ENCODE data around the gene THADA. TPM values are rescaled to one million over a fixed set of nuclear protein-coding genes. Genes with fewer than 3 reads are reported as not detected.

THADA gene
- polyA plus RNA-seq, 1 donor (not counting 4 experiments of a cell fraction or from before 2014, with no cell fraction given), result 22.6 TPM

- Histone ChIP-seq H3K27ac (ENCODE audit: control insufficient read depth, insufficient read depth, low read length) (peak overlapping the region; percentile 65), H3K4me3 (ENCODE audit: control insufficient read depth in 2 of 3, extremely low read depth in 1 of 3, insufficient read depth in 2 of 3, low read depth in 1 of 3, low read length in 3 of 3) (no peak overlapping the region), H4K20me1 (ENCODE audit: control insufficient read depth, extremely low read depth, insufficient read depth, low read length) (no peaks in the 10 kb centered on the region), H3K4me1 (ENCODE audit: control insufficient read depth, extremely low read depth, insufficient read depth, low read length) (peaks cover 25% of the 10 kb centered on the region), H3K4me2 (ENCODE audit: control insufficient read depth, extremely low read depth, insufficient read depth, low read depth, low read length) (peak overlapping the region; percentile 63), H2AFZ (ENCODE audit: control insufficient read depth, low read length) (no peak overlapping the region), H3K9ac (ENCODE audit: control insufficient read depth, extremely low read depth, insufficient read depth, low read length) (no peak overlapping the region), H3K79me2 (ENCODE audit: control insufficient read depth, insufficient read depth, low read length) (no peaks in the 10 kb centered on the region), H3K9me3 (ENCODE audit: control insufficient read depth, low read depth, low read length) (no peaks in the 10 kb centered on the region), H3K9me1 (ENCODE audit: control insufficient read depth, extremely low read depth, insufficient read depth, low read length) (no peaks in the 10 kb centered on the region), H3K27me3 (ENCODE audit: control insufficient read depth, extremely low read depth, insufficient read depth, low read length) (no peaks in the 10 kb centered on the region), H3K36me3 (ENCODE audit: control insufficient read depth in 2 of 2, extremely low read depth in 1 of 2, insufficient read depth in 2 of 2, low read length in 2 of 2) (no peaks in the 10 kb centered on the region)
- DNase-seq (ENCODE audit: low read depth, low spot score), result peak; percentile 25
- FAIRE-seq, result no peak
- dilution Hi-C loops (cut with MboI; ENCODE audit: extremely low pct_ligation_motif_present, low sequenced_read_pairs), result no loop called here
- no peak for TF ChIP-seq CTCF (optimal IDR thresholded peaks at IDR 0.05 in 1 of 3, IDR thresholded peaks at IDR 0.05 in 1 of 3, conservative IDR thresholded peaks at IDR 0.05 in 1 of 3; ENCODE audit: extremely low read depth in 1 of 3, insufficient read depth in 2 of 3, low read length in 3 of 3)
- TF ChIP-seq EZH2 (IDR thresholded peaks at IDR 0.05; ENCODE audit: low read length), result no peak
Measured at GRCh38 chr2:43420389-43420801, 175.4 kb downstream of the THADA start.

- H3K9me1 ChIP-seq (ENCODE audit: control insufficient read depth, extremely low read depth, insufficient read depth, low read length), result no peaks in the 10 kb centered on the region
- H3K4me1 ChIP-seq (ENCODE audit: control insufficient read depth, extremely low read depth, insufficient read depth, low read length), result peaks cover 25% of the 10 kb centered on the region
- no peaks in the 10 kb centered on the region for H3K36me3 ChIP-seq (ENCODE audit: control insufficient read depth in 2 of 2, extremely low read depth in 1 of 2, insufficient read depth in 2 of 2, low read length in 2 of 2)
- no peaks in the 10 kb centered on the region for H4K20me1 ChIP-seq (ENCODE audit: control insufficient read depth, extremely low read depth, insufficient read depth, low read length)
- H3K9ac ChIP-seq (ENCODE audit: control insufficient read depth, extremely low read depth, insufficient read depth, low read length), result no peak overlapping the region
- H3K4me3 ChIP-seq (ENCODE audit: control insufficient read depth in 2 of 3, extremely low read depth in 1 of 3, insufficient read depth in 2 of 3, low read depth in 1 of 3, low read length in 3 of 3), result no peak overlapping the region
- H3K27me3 ChIP-seq (ENCODE audit: control insufficient read depth, extremely low read depth, insufficient read depth, low read length), result no peaks in the 10 kb centered on the region
- TF ChIP-seq EZH2 (IDR thresholded peaks at IDR 0.05; ENCODE audit: low read length) (no peak), CTCF (optimal IDR thresholded peaks at IDR 0.05 in 1 of 3, IDR thresholded peaks at IDR 0.05 in 1 of 3, conservative IDR thresholded peaks at IDR 0.05 in 1 of 3; ENCODE audit: extremely low read depth in 1 of 3, insufficient read depth in 2 of 3, low read length in 3 of 3) (no peak)
- H3K27ac ChIP-seq (ENCODE audit: control insufficient read depth, insufficient read depth, low read length), result peak overlapping the region; percentile 65
- dilution Hi-C loops (cut with MboI; ENCODE audit: extremely low pct_ligation_motif_present, low sequenced_read_pairs), result no loop called here
- H3K4me2 ChIP-seq (ENCODE audit: control insufficient read depth, extremely low read depth, insufficient read depth, low read depth, low read length), result peak overlapping the region; percentile 63
- no peak for DNase-seq (ENCODE audit: low read depth, low spot score)
- no peak for FAIRE-seq
- H3K9me3 ChIP-seq (ENCODE audit: control insufficient read depth, low read depth, low read length), result no peaks in the 10 kb centered on the region
- H3K79me2 ChIP-seq (ENCODE audit: control insufficient read depth, insufficient read depth, low read length), result no peaks in the 10 kb centered on the region
- H2AFZ ChIP-seq (ENCODE audit: control insufficient read depth, low read length), result no peak overlapping the region
Measured at GRCh38 chr2:43419876-43420275, 176.0 kb downstream of the THADA start.

Data from keratinocyte (primary cell).